C4-2B (cell line): Measurements from ENCODE around the gene PRKAG2.

Experiments
- CTCF ChIP-seq: fragments of 450-650 bp; conservative IDR thresholded peaks from 2 replicates; pipeline ENCODE4 v1.5.1; 2017; ENCODE audit warnings: mild to moderate bottlenecking
- ZFX ChIP-seq: fragments of 450-650 bp; IDR thresholded peaks from 2 replicates; pipeline ENCODE4 v1.6.1; 2017

GRCh38 chr7:151732292-151732691, 144.6 kb downstream of the PRKAG2 start:
- TF ChIP-seq CTCF (no peak), ZFX (no peak)
